NCI-H82 treated with DMSO at 0.1 percent for 48 hours (cell line): ENCODE results near the gene COQ4.
A peak's percentile ranks its signal among the peaks of the same experiment; 100 is the strongest.
"Not testable (repeated sequence)": the region's sequence is repeated elsewhere in the genome, so short reads cannot be mapped to it uniquely, and the experiment has no call there.

Source experiments
- DNase-seq: peaks from one replicate; lab custom pipeline; 2025; ENCODE audit not compliant: unreplicated experiment; lab: John Stamatoyannopoulos, UW

The COQ4 gene

GRCh38 chr9:128322404-128323211 lies at the start of gene COQ4, which contains the start of gene TRUB2:
COQ4 (plus strand) TSS chr9:128322839; CDS start chr9:128322859, 20 bp downstream.
TRUB2 (minus strand) TSS chr9:128322447; CDS start chr9:128322408, 39 bp downstream.
- peak; percentile 92 for DNase-seq

DNA sequence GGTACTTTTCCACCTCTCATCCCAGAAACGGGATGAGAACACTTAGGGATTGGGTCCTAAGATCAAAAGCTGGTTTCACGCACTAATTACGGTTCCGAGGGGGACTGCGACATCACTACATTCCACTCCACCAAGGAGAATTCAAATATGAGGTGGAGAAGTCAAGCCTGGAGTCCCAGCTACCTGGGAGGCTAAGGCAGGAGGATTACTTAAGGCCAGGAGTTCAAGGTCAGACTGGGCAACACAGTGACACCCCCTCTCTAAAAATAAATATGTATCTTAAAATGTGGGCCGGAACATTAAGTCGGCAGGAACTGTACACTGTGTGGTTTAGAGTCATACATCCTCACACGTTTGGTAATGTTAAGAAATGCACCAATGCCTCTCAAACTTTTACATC lies 48.4 kb upstream of the COQ4 start:
- DNase-seq, result no peak

GRCh38 chr9:128275198-128276007 lies 47.2 kb upstream of the COQ4 start, which contains the start of gene GOLGA2:
GOLGA2 (minus strand) TSS chr9:128276007; CDS start chr9:128275976, 31 bp downstream.
- no peak for DNase-seq

- peak; percentile 99 for DNase-seq
These were observed 46.5 kb upstream of the COQ4 start, which contains the start of gene SWI5 for GRCh38 chr9:128276008-128276573. SWI5 (plus strand) TSS chr9:128276276.

- no peak for DNase-seq
These were observed 45.9 kb upstream of the COQ4 start for GRCh38 chr9:128276574-128277270.

GRCh38 chr9:128279088-128280073 lies 43.3 kb upstream of the COQ4 start:
- not testable (repeated sequence) for DNase-seq

GRCh38 chr9:128280084-128280622 lies 42.5 kb upstream of the COQ4 start:
- no peak for DNase-seq

GRCh38 chr9:128282500-128282899 lies 40.1 kb upstream of the COQ4 start:
- DNase-seq, result peak; percentile 45

DNA sequence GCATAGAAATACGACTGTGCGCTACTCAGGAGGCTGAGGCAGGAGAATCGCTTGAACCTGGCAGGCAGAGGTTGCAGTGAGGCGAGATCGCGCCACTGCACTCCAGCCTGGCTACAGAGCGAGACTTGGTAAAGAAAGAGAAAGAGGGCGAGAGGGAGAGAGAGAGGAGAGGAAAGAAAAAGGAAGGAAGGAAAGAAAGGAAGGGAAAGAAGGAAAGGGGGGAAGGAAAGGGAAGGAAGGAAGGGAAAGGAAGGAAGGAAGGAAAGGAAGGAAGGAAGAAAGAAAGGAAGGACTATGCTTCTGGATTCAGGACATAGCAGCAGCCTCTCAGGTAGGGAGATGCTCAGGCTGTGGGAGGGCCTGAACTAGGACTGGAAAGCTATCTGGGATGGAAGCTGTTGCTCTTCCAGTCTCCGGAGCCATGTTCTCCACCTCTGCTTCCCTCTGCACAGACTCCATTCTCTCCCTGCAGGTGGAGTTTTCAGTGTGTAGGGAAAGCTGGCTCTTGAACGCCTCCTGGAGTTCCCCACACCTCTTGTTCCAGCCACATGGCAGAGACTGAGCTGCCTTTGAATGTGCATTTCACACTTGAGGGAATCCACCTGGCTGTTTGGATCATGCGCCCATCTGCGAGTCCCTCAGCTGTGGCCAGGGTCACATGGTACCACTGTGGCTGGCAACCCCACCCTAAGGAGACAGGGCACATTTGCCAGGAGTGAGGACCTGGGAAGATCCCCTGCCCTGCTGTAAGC lies 37.4 kb upstream of the COQ4 start:
- DNase-seq, result no peak

- no peak for DNase-seq
These were observed 36.2 kb upstream of the COQ4 start for GRCh38 chr9:128286440-128286839.

- DNase-seq, result no peak
These were observed 34.2 kb upstream of the COQ4 start for GRCh38 chr9:128288273-128289004.

GRCh38 chr9:128292009-128292408 lies 30.6 kb upstream of the COQ4 start:
- DNase-seq, result no peak

- DNase-seq, result no peak
These were observed 29.5 kb upstream of the COQ4 start for GRCh38 chr9:128293091-128293490.

DNA sequence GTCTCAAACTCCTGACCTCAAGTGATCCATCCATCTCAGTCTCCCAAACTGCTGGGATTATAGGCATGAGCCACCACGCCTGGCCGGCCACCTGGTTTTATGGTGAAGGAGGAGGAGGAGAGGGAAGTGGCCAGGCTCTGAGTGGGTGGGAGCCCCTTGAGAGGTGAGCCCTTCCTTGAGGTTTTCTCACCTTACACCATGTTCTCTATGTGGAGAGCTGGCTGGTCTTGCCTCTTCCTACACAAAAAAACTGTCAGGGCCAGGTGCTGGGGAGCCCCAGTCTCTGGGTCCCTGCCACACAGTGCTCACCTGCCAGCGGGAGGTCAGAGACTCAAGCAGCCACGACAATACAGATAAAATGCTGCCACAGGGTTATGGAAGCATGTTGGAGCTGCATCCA lies 28.5 kb upstream of the COQ4 start:
- no peak for DNase-seq

DNA sequence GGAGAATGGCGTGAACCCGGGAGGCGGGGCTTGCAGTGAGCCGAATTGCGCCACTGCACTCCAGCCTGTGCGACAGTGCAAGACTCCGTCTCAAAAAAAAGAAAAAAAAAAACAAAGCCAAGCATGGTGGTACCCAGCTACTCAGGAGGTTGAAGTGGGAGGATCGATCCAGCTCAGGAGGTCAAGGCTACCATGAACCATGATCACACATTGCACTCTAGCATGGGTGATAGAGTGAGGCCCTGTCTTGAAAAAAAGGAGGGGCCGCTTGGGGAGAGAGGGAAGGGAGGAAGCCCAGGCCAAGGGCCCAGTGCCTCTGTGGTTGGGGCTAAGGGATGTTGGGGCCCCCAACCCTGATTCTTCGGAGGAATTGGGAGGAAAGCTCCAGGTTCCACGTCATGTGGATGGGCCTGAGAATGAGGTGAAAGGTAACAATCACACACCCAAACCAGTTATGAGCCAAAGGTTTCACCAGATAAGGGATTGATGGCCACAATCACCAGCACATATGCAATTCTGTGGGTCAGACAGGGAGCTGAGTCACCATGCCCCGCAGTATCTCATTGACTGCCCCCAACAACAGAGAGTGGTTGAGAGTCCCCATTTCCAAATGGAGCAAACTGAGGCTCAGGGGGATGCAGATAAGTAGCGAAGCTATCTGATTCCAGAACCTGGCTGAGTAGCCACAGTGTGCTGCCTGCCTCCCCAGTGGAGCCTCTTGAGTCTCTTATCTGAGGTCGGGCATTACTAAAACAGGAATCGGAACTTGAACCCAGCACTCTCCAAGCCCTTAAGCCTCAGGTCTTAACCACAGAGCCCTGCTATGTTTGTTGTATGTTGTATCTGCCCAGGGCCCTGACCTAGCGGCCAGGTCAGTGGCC lies 26.1 kb upstream of the COQ4 start:
- DNase-seq, result no peak

- no peak for DNase-seq
These were observed 25.3 kb upstream of the COQ4 start for GRCh38 chr9:128297221-128297773.
